Measurements from ENCODE around the gene SPX. TPM values are rescaled to one million over a fixed set of nuclear protein-coding genes. Genes with fewer than 3 reads are reported as not detected.

SPX gene
- total and polyA plus RNA-seq, 2 of the 8 experiments (the other 6 are each of a cell fraction or from before 2014, with no cell fraction given) = 1.2 to 1.3 TPM

- TF ChIP-seq CHD7 (IDR thresholded peaks at IDR 0.05; ENCODE audit: insufficient replicate concordance, low read length) (no peak), SRF (IDR thresholded peaks at IDR 0.05; ENCODE audit: low read depth, low read length) (no peak)
These were observed 35.1 kb downstream of the SPX start (continued) for GRCh38 chr12:21561158-21561557.

Measured in H1 (cell line).